ENCODE results near the gene DNAJB2.

Gene DNAJB2

GRCh38 chr2:219272356-219272755 is 6.8 kb upstream of the DNAJB2 start:
- Histone ChIP-seq H3K4me1 (peaks cover 8% of the 10 kb centered on the region), H3K9me3 (no peaks in the 10 kb centered on the region), H3K36me3 (no peaks in the 10 kb centered on the region), H3K27me3 (no peaks in the 10 kb centered on the region), H3K4me3 (ENCODE audit: low read depth, low read length) (no peak overlapping the region)
- no peak for DNase-seq
- no peak for TF ChIP-seq CTCF (IDR thresholded peaks at IDR 0.05; ENCODE audit: low read depth, low read length)

GRCh38 chr2:219272995-219273394 is 6.2 kb upstream of the DNAJB2 start:
- no peaks in the 10 kb centered on the region for H3K36me3 ChIP-seq
- H3K4me3 ChIP-seq (ENCODE audit: low read depth, low read length) = no peak overlapping the region
- peaks cover 11% of the 10 kb centered on the region for H3K4me1 ChIP-seq
- TF ChIP-seq CTCF (IDR thresholded peaks at IDR 0.05; ENCODE audit: low read depth, low read length) = no peak
- DNase-seq = no peak
- H3K9me3 ChIP-seq = no peaks in the 10 kb centered on the region
- no peaks in the 10 kb centered on the region for H3K27me3 ChIP-seq

GRCh38 chr2:219273937-219274336 is 5.2 kb upstream of the DNAJB2 start:
- H3K4me1 ChIP-seq = peaks cover 20% of the 10 kb centered on the region
- H3K36me3 ChIP-seq = no peaks in the 10 kb centered on the region
- no peak overlapping the region for H3K4me3 ChIP-seq (ENCODE audit: low read depth, low read length)
- no peak for DNase-seq
- no peak for TF ChIP-seq CTCF (IDR thresholded peaks at IDR 0.05; ENCODE audit: low read depth, low read length)
- H3K9me3 ChIP-seq = no peaks in the 10 kb centered on the region
- no peaks in the 10 kb centered on the region for H3K27me3 ChIP-seq

- H3K27me3 ChIP-seq = no peaks in the 10 kb centered on the region
- no peak overlapping the region for H3K4me3 ChIP-seq (ENCODE audit: low read depth, low read length)
- peaks cover 15% of the 10 kb centered on the region for H3K4me1 ChIP-seq
- H3K9me3 ChIP-seq = no peaks in the 10 kb centered on the region
- no peak for DNase-seq
- H3K36me3 ChIP-seq = no peaks in the 10 kb centered on the region
- no peak for TF ChIP-seq CTCF (IDR thresholded peaks at IDR 0.05; ENCODE audit: low read depth, low read length)
Measured at GRCh38 chr2:219274361-219274921, 4.7 kb upstream of the DNAJB2 start.

GRCh38 chr2:219277703-219278654 is 1.2 kb upstream of the DNAJB2 start:
- no peaks in the 10 kb centered on the region for H3K36me3 ChIP-seq
- peaks cover 11% of the 10 kb centered on the region for H3K4me1 ChIP-seq
- H3K27me3 ChIP-seq = no peaks in the 10 kb centered on the region
- DNase-seq = peak; percentile 77
- TF ChIP-seq CTCF (IDR thresholded peaks at IDR 0.05; ENCODE audit: low read depth, low read length) = peak; percentile 93
- H3K4me3 ChIP-seq (ENCODE audit: low read depth, low read length) = peak overlapping the region; percentile 41
- no peaks in the 10 kb centered on the region for H3K9me3 ChIP-seq

GRCh38 chr2:219278655-219279150 is 463 bp upstream of the DNAJB2 start:
- H3K4me1 ChIP-seq = peaks cover 11% of the 10 kb centered on the region

More at GRCh38 chr2:219278655-219279150, 463 bp upstream of the DNAJB2 start:
- H3K9me3 ChIP-seq = no peaks in the 10 kb centered on the region
- H3K36me3 ChIP-seq = no peaks in the 10 kb centered on the region
- H3K4me3 ChIP-seq (ENCODE audit: low read depth, low read length) = peak overlapping the region; percentile 42
- DNase-seq = no peak
- TF ChIP-seq CTCF (IDR thresholded peaks at IDR 0.05; ENCODE audit: low read depth, low read length) = no peak
- H3K27me3 ChIP-seq = no peaks in the 10 kb centered on the region
